ENCODE results near the gene FLT4.

Gene FLT4

DNA sequence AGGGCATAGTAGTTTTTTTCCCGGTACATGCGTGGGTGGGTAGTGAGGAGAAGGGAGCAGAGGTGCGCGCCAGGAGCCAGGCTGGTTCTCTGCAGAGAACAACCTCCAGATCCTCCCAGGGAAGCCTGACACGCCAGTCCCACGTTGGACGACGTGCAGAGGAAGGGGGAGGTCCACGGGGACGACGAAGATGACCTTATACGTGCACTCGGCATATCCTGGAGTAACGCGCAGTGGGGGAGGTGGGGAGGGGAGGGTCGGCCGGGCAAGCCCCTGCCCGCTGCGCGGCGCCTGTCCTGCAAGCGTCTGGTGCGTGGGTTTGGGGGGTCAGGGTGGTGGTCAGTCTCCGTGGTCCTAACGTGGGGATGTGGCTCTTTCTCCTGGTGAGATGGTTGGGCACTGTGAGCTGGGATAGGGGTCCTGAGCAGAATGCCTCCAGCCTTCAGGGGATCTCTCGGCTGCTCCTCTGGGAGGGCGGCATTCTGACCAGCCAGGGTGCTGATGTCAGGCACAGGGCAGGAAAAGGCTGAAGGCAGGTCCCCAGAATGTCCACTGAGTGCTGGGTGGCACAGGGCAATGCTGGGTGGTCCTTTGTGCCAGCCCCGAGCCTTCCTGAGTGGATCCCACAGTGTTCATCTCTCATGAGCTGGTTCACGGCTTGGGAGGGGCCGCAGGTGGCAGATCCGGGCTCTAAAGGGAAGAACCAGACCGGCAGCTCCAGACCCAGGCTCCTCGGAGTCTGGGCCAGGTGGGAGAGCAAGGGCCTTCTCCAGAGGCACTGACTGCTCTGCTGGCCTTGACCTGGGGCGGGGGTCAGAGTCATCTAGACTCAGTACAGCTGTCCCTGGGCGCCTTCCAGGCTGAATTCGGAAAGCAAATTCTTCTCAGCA lies 47.6 kb downstream of the FLT4 start:
- in situ Hi-C loops (cut with HindIII; ENCODE audit: low pct_ligation_motif_present, low sequenced_read_pairs), result no loop called here
- no peak for DNase-seq
- TF ChIP-seq, protein P1, sequence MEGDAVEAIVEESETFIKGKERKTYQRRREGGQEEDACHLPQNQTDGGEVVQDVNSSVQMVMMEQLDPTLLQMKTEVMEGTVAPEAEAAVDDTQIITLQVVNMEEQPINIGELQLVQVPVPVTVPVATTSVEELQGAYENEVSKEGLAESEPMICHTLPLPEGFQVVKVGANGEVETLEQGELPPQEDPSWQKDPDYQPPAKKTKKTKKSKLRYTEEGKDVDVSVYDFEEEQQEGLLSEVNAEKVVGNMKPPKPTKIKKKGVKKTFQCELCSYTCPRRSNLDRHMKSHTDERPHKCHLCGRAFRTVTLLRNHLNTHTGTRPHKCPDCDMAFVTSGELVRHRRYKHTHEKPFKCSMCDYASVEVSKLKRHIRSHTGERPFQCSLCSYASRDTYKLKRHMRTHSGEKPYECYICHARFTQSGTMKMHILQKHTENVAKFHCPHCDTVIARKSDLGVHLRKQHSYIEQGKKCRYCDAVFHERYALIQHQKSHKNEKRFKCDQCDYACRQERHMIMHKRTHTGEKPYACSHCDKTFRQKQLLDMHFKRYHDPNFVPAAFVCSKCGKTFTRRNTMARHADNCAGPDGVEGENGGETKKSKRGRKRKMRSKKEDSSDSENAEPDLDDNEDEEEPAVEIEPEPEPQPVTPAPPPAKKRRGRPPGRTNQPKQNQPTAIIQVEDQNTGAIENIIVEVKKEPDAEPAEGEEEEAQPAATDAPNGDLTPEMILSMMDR (IDR thresholded peaks at IDR 0.05; ENCODE audit: low read depth, low read length, missing control alignments), result no peak
- no peaks in the 10 kb centered on the region for H3K36me3 ChIP-seq (replicated peaks)
- no peak overlapping the region for H3K4me3 ChIP-seq (ENCODE audit: low read depth, low read length)
- no peaks in the 10 kb centered on the region for H3K27me3 ChIP-seq (replicated peaks)
- H3K27ac ChIP-seq, result no peak overlapping the region

- TF ChIP-seq, protein P1 (IDR thresholded peaks at IDR 0.05; ENCODE audit: low read depth, low read length, missing control alignments), result no peak
- no peak overlapping the region for H3K4me3 ChIP-seq (ENCODE audit: low read depth, low read length)
- no peaks in the 10 kb centered on the region for H3K36me3 ChIP-seq (replicated peaks)
- no peak overlapping the region for H3K27ac ChIP-seq
- no peaks in the 10 kb centered on the region for H3K27me3 ChIP-seq (replicated peaks)
- DNase-seq, result no peak
- in situ Hi-C loops (cut with HindIII; ENCODE audit: low pct_ligation_motif_present, low sequenced_read_pairs), result no loop called here
Measured at GRCh38 chr5:180600554-180601041, 48.8 kb downstream of the FLT4 start.

DNA sequence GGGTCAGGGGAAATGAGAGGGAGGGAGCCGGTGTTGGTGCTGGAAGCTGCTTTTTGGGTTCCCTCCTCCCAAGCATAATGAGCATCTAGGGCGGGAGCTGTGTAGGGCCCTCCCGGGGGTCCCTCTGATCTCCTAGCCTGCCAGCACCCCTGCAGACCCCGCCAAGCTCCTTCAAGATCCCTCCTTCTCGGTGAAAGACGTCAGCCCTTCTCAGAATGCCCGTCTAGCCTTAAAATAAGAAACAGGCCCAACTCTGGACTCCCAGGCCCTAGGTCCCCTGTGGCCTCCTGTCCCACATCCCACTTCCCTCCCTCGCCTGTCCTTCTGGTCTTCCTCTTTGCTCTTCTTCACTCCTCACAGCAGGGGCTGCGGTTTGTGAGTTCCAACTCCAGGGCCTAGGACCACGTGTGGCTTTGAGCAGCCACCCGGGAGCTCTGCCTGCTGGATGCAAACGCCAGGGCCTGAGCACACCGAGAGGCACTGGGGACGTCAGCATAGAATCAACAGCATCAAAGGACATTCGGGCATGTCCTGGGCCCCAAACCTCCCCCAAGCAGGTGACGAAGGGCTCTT lies 49.3 kb downstream of the FLT4 start:
- no peaks in the 10 kb centered on the region for H3K27me3 ChIP-seq (replicated peaks)
- TF ChIP-seq, protein P1 (IDR thresholded peaks at IDR 0.05; ENCODE audit: low read depth, low read length, missing control alignments), result no peak
- no peak overlapping the region for H3K4me3 ChIP-seq (ENCODE audit: low read depth, low read length)
- in situ Hi-C loops (cut with HindIII; ENCODE audit: low pct_ligation_motif_present, low sequenced_read_pairs), result no loop called here
- no peak overlapping the region for H3K27ac ChIP-seq
- no peak for DNase-seq
- no peaks in the 10 kb centered on the region for H3K36me3 ChIP-seq (replicated peaks)

GRCh38 chr5:180599590-180599914 lies 49.8 kb downstream of the FLT4 start:
- no peaks in the 10 kb centered on the region for H3K27me3 ChIP-seq (replicated peaks)

GRCh38 chr5:180598797-180599589 lies 50.4 kb downstream of the FLT4 start:
- H3K27ac ChIP-seq, result no peak overlapping the region
- in situ Hi-C loops (cut with HindIII; ENCODE audit: low pct_ligation_motif_present, low sequenced_read_pairs), result no loop called here
- no peak overlapping the region for H3K4me3 ChIP-seq (ENCODE audit: low read depth, low read length)
- DNase-seq, result no peak
- TF ChIP-seq, protein P1 (IDR thresholded peaks at IDR 0.05; ENCODE audit: low read depth, low read length, missing control alignments), result no peak
- H3K27me3 ChIP-seq (replicated peaks), result no peaks in the 10 kb centered on the region
- H3K36me3 ChIP-seq (replicated peaks), result no peaks in the 10 kb centered on the region

More at GRCh38 chr5:180599590-180599914, 49.8 kb downstream of the FLT4 start:
- in situ Hi-C loops (cut with HindIII; ENCODE audit: low pct_ligation_motif_present, low sequenced_read_pairs), result no loop called here
- H3K27ac ChIP-seq, result no peak overlapping the region
- H3K36me3 ChIP-seq (replicated peaks), result no peaks in the 10 kb centered on the region
- TF ChIP-seq, protein P1 (IDR thresholded peaks at IDR 0.05; ENCODE audit: low read depth, low read length, missing control alignments), result no peak
- no peak overlapping the region for H3K4me3 ChIP-seq (ENCODE audit: low read depth, low read length)
- DNase-seq, result no peak
